Measurements from ENCODE around the gene CBX1. TPM values are rescaled to one million over a fixed set of nuclear protein-coding genes. Genes with fewer than 3 reads are reported as not detected.
A peak's percentile ranks its signal among the peaks of the same experiment; 100 is the strongest.

CBX1 gene
- total RNA-seq, 1 donor from 2014 or later: 39.1 TPM

DNA sequence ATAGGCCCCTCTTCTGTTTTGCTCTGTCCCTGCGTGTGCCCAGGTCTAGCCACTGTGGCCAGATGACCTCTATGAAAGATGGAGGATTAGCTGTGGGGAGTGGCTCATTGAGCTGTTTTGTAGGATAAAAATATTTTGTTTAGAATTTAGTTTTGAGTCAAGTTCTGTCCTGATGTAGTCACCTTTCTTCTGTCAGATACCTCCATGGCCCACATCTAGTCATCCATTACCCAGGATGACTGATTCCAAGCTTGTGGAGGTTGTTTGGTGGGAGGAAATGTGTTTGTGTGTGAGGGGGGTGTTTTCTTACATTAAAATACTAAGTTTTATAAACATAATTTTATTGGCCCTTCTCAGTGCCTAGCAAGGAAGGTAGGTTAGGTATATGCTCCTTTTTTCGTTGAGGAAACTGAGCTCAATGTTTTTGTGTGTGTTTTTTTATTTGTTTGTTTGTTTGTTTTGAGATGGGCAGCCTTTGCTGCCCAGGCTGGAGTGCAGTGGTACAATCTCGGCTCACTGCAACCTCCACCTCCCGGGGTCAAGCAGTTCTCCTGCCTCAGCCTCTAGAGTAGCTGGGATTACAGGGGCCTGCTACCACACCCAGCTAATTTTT lies 22.6 kb upstream of the CBX1 start:
- Histone ChIP-seq H3K4me1 (ENCODE audit: control insufficient read depth in 3 of 3, insufficient read depth in 3 of 3, low read length in 3 of 3) (no peaks in the 10 kb centered on the region), H3K27ac (ENCODE audit: low read depth, low read length) (no peak overlapping the region), H3K9ac (ENCODE audit: low read depth in 1 of 3, low read length in 3 of 3) (no peak overlapping the region), H3K4me3 (ENCODE audit: low read length in 3 of 3) (no peak overlapping the region), H3K27me3 (ENCODE audit: control insufficient read depth in 3 of 3, insufficient read depth in 3 of 3, low read length in 3 of 3) (no peaks in the 10 kb centered on the region), H3K9me3 (ENCODE audit: control insufficient read depth in 3 of 3, low read length in 3 of 3) (no peaks in the 10 kb centered on the region), H3K36me3 (ENCODE audit: control insufficient read depth in 3 of 3, insufficient read depth in 3 of 3, low read length in 3 of 3) (peaks cover 29 to 47% (median 32%) of the 10 kb centered on the region in 3 donors)

- H3K4me3 ChIP-seq (ENCODE audit: low read length in 3 of 3): no peak overlapping the region
- no peaks in the 10 kb centered on the region for H3K4me1 ChIP-seq (ENCODE audit: control insufficient read depth in 3 of 3, insufficient read depth in 3 of 3, low read length in 3 of 3)
- H3K9me3 ChIP-seq (ENCODE audit: control insufficient read depth in 3 of 3, low read length in 3 of 3): no peaks in the 10 kb centered on the region
- H3K27ac ChIP-seq (ENCODE audit: low read depth, low read length): no peak overlapping the region
- peaks cover 33 to 53% (median 39%) of the 10 kb centered on the region in 3 donors for H3K36me3 ChIP-seq (ENCODE audit: control insufficient read depth in 3 of 3, insufficient read depth in 3 of 3, low read length in 3 of 3)
- H3K9ac ChIP-seq (ENCODE audit: low read depth in 1 of 3, low read length in 3 of 3): no peak overlapping the region
- H3K27me3 ChIP-seq (ENCODE audit: control insufficient read depth in 3 of 3, insufficient read depth in 3 of 3, low read length in 3 of 3): no peaks in the 10 kb centered on the region
These were observed 21.8 kb upstream of the CBX1 start for GRCh38 chr17:48123111-48123510.

GRCh38 chr17:48122665-48123045 lies 21.4 kb upstream of the CBX1 start:
- no peaks in the 10 kb centered on the region for H3K27me3 ChIP-seq (ENCODE audit: control insufficient read depth in 3 of 3, insufficient read depth in 3 of 3, low read length in 3 of 3)
- no peak overlapping the region for H3K9ac ChIP-seq (ENCODE audit: low read depth in 1 of 3, low read length in 3 of 3)
- no peaks in the 10 kb centered on the region for H3K9me3 ChIP-seq (ENCODE audit: control insufficient read depth in 3 of 3, low read length in 3 of 3)
- no peaks in the 10 kb centered on the region for H3K4me1 ChIP-seq (ENCODE audit: control insufficient read depth in 3 of 3, insufficient read depth in 3 of 3, low read length in 3 of 3)
- H3K27ac ChIP-seq (ENCODE audit: low read depth, low read length): no peak overlapping the region
- H3K36me3 ChIP-seq (ENCODE audit: control insufficient read depth in 3 of 3, insufficient read depth in 3 of 3, low read length in 3 of 3): peaks cover 37 to 55% (median 43%) of the 10 kb centered on the region in 3 donors
- H3K4me3 ChIP-seq (ENCODE audit: low read length in 3 of 3): no peak overlapping the region

- Histone ChIP-seq H3K4me1 (ENCODE audit: control insufficient read depth in 3 of 3, insufficient read depth in 3 of 3, low read length in 3 of 3) (no peaks in the 10 kb centered on the region), H3K9ac (ENCODE audit: low read depth in 1 of 3, low read length in 3 of 3) (no peak overlapping the region), H3K27ac (ENCODE audit: low read depth, low read length) (no peak overlapping the region), H3K27me3 (ENCODE audit: control insufficient read depth in 3 of 3, insufficient read depth in 3 of 3, low read length in 3 of 3) (no peaks in the 10 kb centered on the region), H3K9me3 (ENCODE audit: control insufficient read depth in 3 of 3, low read length in 3 of 3) (no peaks in the 10 kb centered on the region), H3K4me3 (ENCODE audit: low read length in 3 of 3) (no peak overlapping the region), H3K36me3 (ENCODE audit: control insufficient read depth in 3 of 3, insufficient read depth in 3 of 3, low read length in 3 of 3) (peaks cover 38 to 55% (median 46%) of the 10 kb centered on the region in 3 donors)
These were observed 20.8 kb upstream of the CBX1 start for GRCh38 chr17:48121923-48122664.

DNA sequence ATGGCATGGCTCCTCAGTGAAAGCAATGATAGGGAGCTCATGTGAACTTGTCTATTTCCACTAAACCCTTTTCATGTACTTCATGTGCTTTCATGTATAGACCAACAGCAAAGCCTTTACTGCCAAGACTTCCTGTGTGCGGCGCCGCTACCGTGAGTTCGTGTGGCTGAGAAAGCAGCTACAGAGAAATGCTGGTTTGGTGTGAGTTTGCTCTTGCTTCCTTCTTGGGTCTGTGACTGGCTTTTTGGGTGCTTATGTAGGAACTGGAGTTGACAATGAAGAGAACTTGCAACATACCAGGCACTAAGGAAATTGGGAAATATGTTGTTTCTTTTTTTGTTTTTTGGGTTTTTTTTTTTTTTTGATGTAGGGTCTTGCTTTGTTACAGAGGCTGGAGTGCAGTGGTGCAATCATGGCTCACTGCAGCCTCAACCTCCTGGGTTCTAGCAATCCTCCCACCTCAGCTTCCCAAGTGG lies 12.0 kb upstream of the CBX1 start:
- no peaks in the 10 kb centered on the region for H3K27me3 ChIP-seq (ENCODE audit: control insufficient read depth in 3 of 3, insufficient read depth in 3 of 3, low read length in 3 of 3)
- no peaks in the 10 kb centered on the region for H3K9me3 ChIP-seq (ENCODE audit: control insufficient read depth in 3 of 3, low read length in 3 of 3)
- no peak overlapping the region for H3K4me3 ChIP-seq (ENCODE audit: low read length in 3 of 3)
- peaks cover 6 to 11% (median 8%) of the 10 kb centered on the region in 3 donors for H3K4me1 ChIP-seq (ENCODE audit: control insufficient read depth in 3 of 3, insufficient read depth in 3 of 3, low read length in 3 of 3)
- H3K36me3 ChIP-seq (ENCODE audit: control insufficient read depth in 3 of 3, insufficient read depth in 3 of 3, low read length in 3 of 3): peaks cover 11 to 19% (median 17%) of the 10 kb centered on the region in 3 donors
- no peak overlapping the region for H3K27ac ChIP-seq (ENCODE audit: low read depth, low read length)
- no peak overlapping the region for H3K9ac ChIP-seq (ENCODE audit: low read depth in 1 of 3, low read length in 3 of 3)

DNA sequence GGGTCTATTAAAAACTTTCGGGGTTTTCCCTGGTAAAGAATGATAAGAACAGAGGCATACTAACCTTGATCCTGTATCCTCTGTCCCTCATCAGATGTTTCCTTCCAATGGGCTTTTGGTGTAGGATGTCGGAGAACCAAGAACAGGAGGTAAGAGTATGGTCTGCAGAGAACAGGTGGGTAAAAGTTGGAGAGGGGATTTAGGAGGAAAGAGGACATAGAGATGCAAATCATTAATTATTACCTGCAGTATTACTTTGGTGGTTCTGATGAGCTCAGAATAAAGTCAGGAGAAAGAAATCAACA lies 10.6 kb upstream of the CBX1 start:
- peaks cover 7 to 15% (median 12%) of the 10 kb centered on the region in 3 donors for H3K4me1 ChIP-seq (ENCODE audit: control insufficient read depth in 3 of 3, insufficient read depth in 3 of 3, low read length in 3 of 3)
- H3K27ac ChIP-seq (ENCODE audit: low read depth, low read length): no peak overlapping the region
- no peak overlapping the region for H3K4me3 ChIP-seq (ENCODE audit: low read length in 3 of 3)
- no peaks in the 10 kb centered on the region for H3K27me3 ChIP-seq (ENCODE audit: control insufficient read depth in 3 of 3, insufficient read depth in 3 of 3, low read length in 3 of 3)
- peaks cover 6 to 16% (median 8%) of the 10 kb centered on the region in 3 donors for H3K36me3 ChIP-seq (ENCODE audit: control insufficient read depth in 3 of 3, insufficient read depth in 3 of 3, low read length in 3 of 3)
- H3K9me3 ChIP-seq (ENCODE audit: control insufficient read depth in 3 of 3, low read length in 3 of 3): no peaks in the 10 kb centered on the region
- H3K9ac ChIP-seq (ENCODE audit: low read depth in 1 of 3, low read length in 3 of 3): no peak overlapping the region

DNA sequence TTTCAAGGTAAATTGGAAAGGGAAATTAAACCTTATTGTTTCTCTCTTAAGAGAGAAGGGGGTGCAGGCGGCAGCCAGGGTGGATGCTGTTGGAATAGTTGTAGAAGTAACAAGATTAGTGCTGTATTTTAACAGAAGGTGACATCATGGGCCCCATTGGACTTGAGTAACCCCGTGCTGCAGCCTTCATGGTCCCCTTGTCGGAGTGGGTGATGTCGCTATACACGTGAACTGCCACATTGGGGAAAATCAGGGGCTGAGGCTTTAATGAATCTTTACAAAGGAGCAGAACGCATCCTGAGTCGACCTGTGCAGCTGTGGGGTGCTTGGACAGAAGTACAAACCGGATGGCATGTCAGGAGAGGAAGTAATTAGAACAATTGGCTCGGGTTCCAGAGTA lies 9.5 kb upstream of the CBX1 start:
- no peaks in the 10 kb centered on the region for H3K9me3 ChIP-seq (ENCODE audit: control insufficient read depth in 3 of 3, low read length in 3 of 3)
- H3K27ac ChIP-seq (ENCODE audit: low read depth, low read length): no peak overlapping the region
- no peaks in the 10 kb centered on the region for H3K27me3 ChIP-seq (ENCODE audit: control insufficient read depth in 3 of 3, insufficient read depth in 3 of 3, low read length in 3 of 3)
- peaks cover 10 to 15% (median 15%) of the 10 kb centered on the region in 3 donors for H3K4me1 ChIP-seq (ENCODE audit: control insufficient read depth in 3 of 3, insufficient read depth in 3 of 3, low read length in 3 of 3)
- H3K36me3 ChIP-seq (ENCODE audit: control insufficient read depth in 3 of 3, insufficient read depth in 3 of 3, low read length in 3 of 3): peaks cover 6 to 16% (median 8%) of the 10 kb centered on the region in 3 donors
- H3K4me3 ChIP-seq (ENCODE audit: low read length in 3 of 3): no peak overlapping the region
- no peak overlapping the region for H3K9ac ChIP-seq (ENCODE audit: low read depth in 1 of 3, low read length in 3 of 3)

DNA sequence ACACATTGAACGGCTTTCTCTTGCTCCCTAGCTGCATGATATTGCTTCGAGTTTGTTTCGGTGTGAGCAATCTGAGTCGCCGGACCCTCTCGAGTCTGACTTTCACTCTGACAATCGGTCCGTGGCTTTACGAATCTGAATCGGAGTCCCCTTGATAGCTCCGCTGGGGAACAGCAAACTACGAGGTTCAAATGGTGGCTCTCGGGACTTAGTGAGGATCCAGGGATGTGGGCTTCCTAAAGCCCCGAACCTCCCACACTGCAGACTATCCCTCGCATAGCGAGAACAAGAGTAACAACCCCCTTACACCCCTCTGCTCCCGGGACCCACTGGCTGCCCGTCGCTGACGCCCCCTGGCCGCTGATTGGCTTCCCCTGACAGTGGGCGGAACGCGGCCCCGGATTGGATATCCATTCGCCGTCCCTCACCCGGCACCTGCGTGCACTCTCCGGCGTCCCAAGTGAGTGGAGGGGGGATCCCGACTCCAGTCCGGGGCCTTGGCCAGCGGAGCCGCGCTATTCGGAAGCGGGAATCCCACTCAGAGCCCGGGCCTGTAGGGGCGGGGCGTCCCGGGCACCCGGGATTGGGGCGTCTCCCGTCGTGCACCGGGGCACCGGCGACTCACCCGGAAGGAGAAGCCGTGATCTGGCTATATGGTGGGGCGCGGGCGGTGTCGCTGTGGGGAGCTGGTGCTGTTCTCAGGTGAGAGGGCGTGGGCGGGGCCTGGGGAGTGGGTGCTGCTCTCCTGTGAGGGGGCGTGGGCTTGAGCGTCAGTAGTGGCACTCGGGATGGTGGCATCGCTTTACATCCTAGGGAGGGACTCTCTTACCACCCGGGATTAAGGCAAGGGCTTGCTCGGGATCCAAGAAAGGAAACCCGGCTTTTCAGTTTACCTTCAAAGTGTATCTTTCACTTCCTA lies 6.1 kb upstream of the CBX1 start, which contains the start of gene SNX11:
SNX11 (plus strand) TSS at position 630 of the 919 bp plus-strand sequence. CDS start 4,278 bp downstream, outside the sequence.
- peaks cover 10 to 15% (median 15%) of the 10 kb centered on the region in 3 donors for H3K4me1 ChIP-seq (ENCODE audit: control insufficient read depth in 3 of 3, insufficient read depth in 3 of 3, low read length in 3 of 3)

DNA sequence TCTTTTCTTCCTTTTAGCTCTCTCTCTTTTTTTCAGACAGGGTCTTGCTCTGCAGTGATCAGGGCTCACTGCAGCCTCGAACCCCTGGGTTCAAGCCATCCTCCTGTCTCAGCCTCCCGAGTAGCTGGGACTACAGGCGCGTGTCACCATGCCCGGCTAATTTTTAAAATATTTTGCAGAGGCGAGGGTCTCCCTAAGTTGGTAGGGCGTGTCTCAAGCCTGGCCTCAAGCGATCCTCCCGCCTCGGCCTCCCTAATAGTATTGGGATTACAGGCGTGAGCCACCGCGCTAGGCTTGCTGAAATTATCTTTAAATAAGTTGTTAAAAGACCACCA lies 5.5 kb upstream of the CBX1 start:
- Histone ChIP-seq H3K4me3 (ENCODE audit: low read length in 3 of 3) (peak overlapping the region; percentile 86 to 99 (median 94)), H3K27me3 (ENCODE audit: control insufficient read depth in 3 of 3, insufficient read depth in 3 of 3, low read length in 3 of 3) (no peaks in the 10 kb centered on the region), H3K4me1 (ENCODE audit: control insufficient read depth in 3 of 3, insufficient read depth in 3 of 3, low read length in 3 of 3) (peaks cover 10 to 15% (median 15%) of the 10 kb centered on the region in 3 donors), H3K36me3 (ENCODE audit: control insufficient read depth in 3 of 3, insufficient read depth in 3 of 3, low read length in 3 of 3) (no peaks in the 10 kb centered on the region), H3K9me3 (ENCODE audit: control insufficient read depth in 3 of 3, low read length in 3 of 3) (no peaks in the 10 kb centered on the region), H3K9ac (ENCODE audit: low read depth in 1 of 3, low read length in 3 of 3) (peak overlapping the region; percentile 83 to 96 (median 94)), H3K27ac (ENCODE audit: low read depth, low read length) (peak overlapping the region; percentile 83)

More for the DNA sequence above, 6.1 kb upstream of the CBX1 start, which contains the start of gene SNX11:
- Histone ChIP-seq H3K27me3 (ENCODE audit: control insufficient read depth in 3 of 3, insufficient read depth in 3 of 3, low read length in 3 of 3) (no peaks in the 10 kb centered on the region), H3K27ac (ENCODE audit: low read depth, low read length) (peak within 1 kb of the TSS; percentile 83), H3K9me3 (ENCODE audit: control insufficient read depth in 3 of 3, low read length in 3 of 3) (no peaks in the 10 kb centered on the region), H3K9ac (ENCODE audit: low read depth in 1 of 3, low read length in 3 of 3) (peak within 1 kb of the TSS; percentile 83 to 96 (median 94)), H3K4me3 (ENCODE audit: low read length in 3 of 3) (peak within 1 kb of the TSS; percentile 86 to 99 (median 94)), H3K36me3 (ENCODE audit: control insufficient read depth in 3 of 3, insufficient read depth in 3 of 3, low read length in 3 of 3) (peaks cover 0 to 3% (median 0%) of the 10 kb centered on the region in 3 donors)

Measured in skeletal muscle tissue (tissue), 4 donors.